Inflammatory macrophage (primary cell): ENCODE measurements around the gene IRF9.

Source experiments
- DNase-seq, 2 donors: peaks; one replicate each; pipeline ENCODE4 v3.0.0-alpha.2; 2020 to 2022

Gene IRF9

GRCh38 chr14:24131549-24131966 is 29.5 kb upstream of the IRF9 start:
- DNase-seq: no peak

- no peak for DNase-seq
Observed at GRCh38 chr14:24132061-24132685, 28.9 kb upstream of the IRF9 start.

GRCh38 chr14:24132976-24133375 is 28.1 kb upstream of the IRF9 start:
- DNase-seq: no peak

GRCh38 chr14:24133735-24134134 is 27.3 kb upstream of the IRF9 start:
- no peak for DNase-seq

- DNase-seq: no peak
Observed at GRCh38 chr14:24135584-24135833, 25.6 kb upstream of the IRF9 start.

- peak; percentile 92 to 93 for DNase-seq
Observed at GRCh38 chr14:24135834-24136683, 25.0 kb upstream of the IRF9 start, which contains the start of gene PSME1. Gene PSME1 (plus strand): TSS chr14:24136194. CDS start chr14:24136263, 69 bp downstream.

GRCh38 chr14:24136684-24137528 is 24.2 kb upstream of the IRF9 start:
- no peak for DNase-seq

- no peak for DNase-seq
Observed at GRCh38 chr14:24137529-24138395, 23.3 kb upstream of the IRF9 start.

GRCh38 chr14:24138396-24139271 is 22.4 kb upstream of the IRF9 start:
- DNase-seq: peak in 1 of 2 donors; percentile 25

GRCh38 chr14:24139272-24139934 is 21.7 kb upstream of the IRF9 start:
- no peak for DNase-seq

GRCh38 chr14:24141097-24141880 is 19.8 kb upstream of the IRF9 start, which contains the start of gene EMC9:
Gene EMC9 (minus strand): TSS chr14:24141591. CDS start chr14:24141304, 287 bp downstream.
- DNase-seq: peak; percentile 100

GRCh38 chr14:24143511-24143910 is 17.6 kb upstream of the IRF9 start:
- peak in 1 of 2 donors; percentile 24 for DNase-seq

- no peak for DNase-seq
Observed at GRCh38 chr14:24144451-24144850, 16.6 kb upstream of the IRF9 start.

GRCh38 chr14:24145219-24145618 is 15.8 kb upstream of the IRF9 start:
- DNase-seq: no peak

GRCh38 chr14:24145690-24146452 is 15.2 kb upstream of the IRF9 start:
- peak; percentile 24 to 39 for DNase-seq

GRCh38 chr14:24146453-24146977 is 14.6 kb upstream of the IRF9 start, which contains the start of gene PSME2:
Gene PSME2 (minus strand): TSS chr14:24146610. CDS start chr14:24146581, 29 bp downstream.
- peak; percentile 88 to 96 for DNase-seq

- peak; percentile 99 for DNase-seq
Observed at GRCh38 chr14:24146978-24147760, 13.9 kb upstream of the IRF9 start, which contains the start of gene RNF31. Gene RNF31 (plus strand): TSS chr14:24147498. CDS start chr14:24147699, 201 bp downstream.
